MCF 10A (cell line): Measurements from ENCODE around the gene TERT. TPM values are rescaled to one million over a fixed set of nuclear protein-coding genes. Genes with fewer than 3 reads are reported as not detected.

Source experiments
- BruUV-seq: library from RNA; stranded (reverse); fragments of 400-500 nt; replicated peaks from 2 replicates; lab custom pipeline; 2021; lab: Mats Ljungman, UMichigan
- CTCF ChIA-PET: fragments of 300-600 bp; sonication (Branson Sonifier 250); formaldehyde crosslinking; extraction: SDS; loops from one replicate; lab custom pipeline; 2021; ENCODE audit warnings: antibody characterized with exemption, inconsistent platforms; lab: Yijun Ruan, JAX
- POLR2A ChIA-PET: fragments of 300-600, 350-650 bp; sonication (Branson Sonifier 250); formaldehyde crosslinking; extraction: SDS; loops from one replicate; lab custom pipeline; 2020; ENCODE audit warnings: antibody characterized with exemption, inconsistent platforms; lab: Yijun Ruan, JAX
- DNase-seq: peaks from one replicate; pipeline ENCODE4 v3.0.0-alpha.2; 2018; ENCODE audit not compliant: unreplicated experiment
- H3K27ac Mint-ChIP-seq: one replicate; pipeline ENCODE4 v1.8.0; 2022; ENCODE audit warnings: mild to moderate bottlenecking, low read depth, mixed read lengths; ENCODE audit not compliant: unreplicated experiment
- H3K27me3 Mint-ChIP-seq: one replicate; pipeline ENCODE4 v1.8.0; 2022; ENCODE audit warnings: mixed read lengths; ENCODE audit not compliant: insufficient read depth, unreplicated experiment
- H3K36me3 Mint-ChIP-seq: one replicate; pipeline ENCODE4 v1.8.0; 2022; ENCODE audit warnings: mild to moderate bottlenecking, moderate library complexity, mixed read lengths; ENCODE audit not compliant: insufficient read depth, unreplicated experiment
- H3K4me1 Mint-ChIP-seq: one replicate; pipeline ENCODE4 v1.8.0; 2022; ENCODE audit warnings: mixed read lengths; ENCODE audit not compliant: insufficient read depth, unreplicated experiment
- H3K4me3 Mint-ChIP-seq: one replicate; pipeline ENCODE4 v1.8.0; 2022; ENCODE audit warnings: mild to moderate bottlenecking, moderate library complexity, mixed read lengths; ENCODE audit not compliant: unreplicated experiment
- H3K9me3 Mint-ChIP-seq: one replicate; pipeline ENCODE4 v1.8.0; 2022; ENCODE audit warnings: mixed read lengths; ENCODE audit not compliant: unreplicated experiment
- CTCF ChIP-seq: fragments of 200-600 bp; IDR thresholded peaks from one replicate; pipeline ENCODE4 v1.8.0; 2022; ENCODE audit warnings: antibody characterized with exemption, mild to moderate bottlenecking; ENCODE audit not compliant: unreplicated experiment
- intact Hi-C: fragments of 100-400 bp; cut with micrococcal nuclease; formaldehyde crosslinking; loops from 2 replicates; pipeline ENCODE4 v1.14.1; 2022
- total RNA-seq: library from RNA; stranded (reverse); gene quantifications from 2 replicates; pipeline ENCODE4 v1.2.3, GENCODE V29; 2022

TERT gene
- total RNA-seq, 1 experiment from 2014 or later, result 0.16 TPM

- Mint-ChIP-seq H3K4me1 (no peaks in the 10 kb centered on the region), H3K9me3 (no peaks in the 10 kb centered on the region), H3K27me3 (peaks cover 21% of the 10 kb centered on the region), H3K4me3 (no peak within 1 kb of the TSS), H3K27ac (no peak within 1 kb of the TSS), H3K36me3 (peaks cover 5% of the 10 kb centered on the region)
- BruUV-seq, result no TSS peak
- ChIA-PET POLR2A (no interaction called here), CTCF (interaction anchor here (1.2 kb wide), 1 partner anchor 17 kb away, joined by 3 read pairs; no protein-coding TSS in a partner anchor)
- intact Hi-C loops, result no loop called here
- no peak for TF ChIP-seq CTCF
- DNase-seq, result no peak
Measured at GRCh38 chr5:1225081-1225480, 69.8 kb downstream of the TERT start, which contains the start of gene SLC6A18. SLC6A18 (plus strand) TSS chr5:1225381; CDS start chr5:1225478, 97 bp downstream.

DNA sequence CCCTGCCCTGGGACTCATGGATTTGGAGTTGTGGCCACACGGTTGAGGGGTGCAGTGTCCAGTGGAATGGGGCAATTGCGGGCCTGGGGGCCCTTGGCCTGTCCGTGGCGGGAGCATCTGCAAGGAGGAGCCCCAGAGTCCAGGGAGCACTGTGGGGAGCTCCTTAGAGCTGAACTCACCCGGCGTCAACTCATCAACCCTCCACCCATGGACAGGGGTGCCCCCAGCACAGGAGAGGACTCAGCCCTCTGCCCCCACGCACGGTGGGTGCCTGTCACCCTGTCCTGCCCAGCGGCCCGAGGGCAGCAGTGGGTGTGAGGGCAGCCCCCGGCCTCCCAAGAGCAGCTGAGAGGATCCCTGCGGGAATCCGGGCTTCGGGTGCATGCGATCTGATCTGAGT lies 70.2 kb downstream of the TERT start:
- H3K9me3 Mint-ChIP-seq, result no peaks in the 10 kb centered on the region
- DNase-seq, result no peak
- no peak overlapping the region for H3K4me3 Mint-ChIP-seq
- H3K4me1 Mint-ChIP-seq, result no peaks in the 10 kb centered on the region
- intact Hi-C loops, result no loop called here
- H3K36me3 Mint-ChIP-seq, result peaks cover 5% of the 10 kb centered on the region
- CTCF ChIA-PET, result interaction anchor here (1.0 to 1.2 kb wide), 2 partner anchors 16 to 131 kb away, joined by 3 read pairs; no protein-coding TSS in a partner anchor
- POLR2A ChIA-PET, result interaction anchor here (0.6 kb wide), 1 partner anchor 409 kb away, joined by 3 read pairs; no protein-coding TSS in a partner anchor
- BruUV-seq, result no TSS peak
- TF ChIP-seq CTCF, result no peak
- no peak overlapping the region for H3K27ac Mint-ChIP-seq
- H3K27me3 Mint-ChIP-seq, result peaks cover 20% of the 10 kb centered on the region

DNA sequence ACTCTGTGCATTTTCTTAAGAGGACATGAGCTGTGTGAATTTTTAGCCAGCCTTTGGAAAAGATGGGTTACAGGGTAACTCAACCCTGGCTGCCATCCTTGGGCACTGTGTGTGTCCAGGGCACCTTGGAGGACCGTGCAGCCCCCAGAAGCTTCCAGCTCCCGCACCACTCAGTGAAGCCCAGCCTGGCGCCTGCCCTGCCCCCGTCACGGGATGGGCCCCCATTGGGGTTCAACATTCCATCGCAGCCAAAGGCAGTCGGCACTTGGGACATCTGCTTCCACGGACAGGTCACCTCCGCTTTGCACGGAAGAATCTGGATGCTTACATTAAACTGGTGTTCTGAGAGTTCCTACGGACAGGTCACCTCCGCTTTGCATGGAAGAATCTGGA lies 71.6 kb downstream of the TERT start:
- POLR2A ChIA-PET, result no interaction called here
- intact Hi-C loops, result no loop called here
- peaks cover 5% of the 10 kb centered on the region for H3K36me3 Mint-ChIP-seq
- CTCF ChIA-PET, result no interaction called here
- H3K4me1 Mint-ChIP-seq, result no peaks in the 10 kb centered on the region
- no peak overlapping the region for H3K4me3 Mint-ChIP-seq
- no TSS peak for BruUV-seq
- no peaks in the 10 kb centered on the region for H3K9me3 Mint-ChIP-seq
- DNase-seq, result no peak
- peaks cover 11% of the 10 kb centered on the region for H3K27me3 Mint-ChIP-seq
- no peak for TF ChIP-seq CTCF
- no peak overlapping the region for H3K27ac Mint-ChIP-seq

DNA sequence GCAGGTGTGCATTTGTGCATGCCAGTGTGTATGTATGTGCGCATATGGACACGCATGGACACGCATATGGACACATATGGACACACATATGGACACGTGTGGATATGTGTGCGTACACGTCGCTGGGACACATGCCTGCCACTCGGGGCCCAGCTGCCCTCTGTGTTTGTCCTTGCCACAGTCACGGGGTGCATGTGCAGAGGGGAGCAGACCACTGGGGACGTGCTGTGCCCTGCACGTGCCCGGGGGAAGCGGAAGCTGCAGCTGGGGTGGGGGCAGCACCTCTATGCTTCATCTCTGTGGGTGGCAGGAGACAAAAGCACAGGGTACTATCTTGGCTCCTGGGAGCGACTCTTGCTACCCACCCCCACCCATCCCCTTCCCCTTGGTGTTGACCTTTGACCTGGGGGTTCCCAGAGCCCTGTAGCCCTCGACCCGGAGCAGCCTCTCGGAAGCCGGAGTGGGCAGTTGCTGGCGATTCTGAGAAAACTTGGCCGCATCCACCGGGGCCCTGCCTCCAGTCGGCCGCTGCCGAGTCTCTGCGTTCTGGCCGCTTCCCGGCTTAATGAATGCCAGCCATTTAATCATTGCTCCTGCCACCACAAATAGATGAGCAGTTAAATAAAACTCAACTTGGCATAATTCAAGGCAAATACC lies 72.1 kb downstream of the TERT start:
- no peaks in the 10 kb centered on the region for H3K36me3 Mint-ChIP-seq
- H3K27me3 Mint-ChIP-seq, result peaks cover 11% of the 10 kb centered on the region

More for the DNA sequence above, 72.1 kb downstream of the TERT start:
- Mint-ChIP-seq H3K27ac (no peak overlapping the region), H3K4me3 (no peak overlapping the region), H3K4me1 (no peaks in the 10 kb centered on the region), H3K9me3 (no peaks in the 10 kb centered on the region)
- no TSS peak for BruUV-seq
- TF ChIP-seq CTCF, result no peak
- intact Hi-C loops, result no loop called here
- ChIA-PET POLR2A (no interaction called here), CTCF (no interaction called here)
- DNase-seq, result no peak
